ENCODE results near the gene CCSER1. TPM values are rescaled to one million over a fixed set of nuclear protein-coding genes. Genes with fewer than 3 reads are reported as not detected.

CCSER1 gene
- total and polyA plus RNA-seq, 2 of the 8 experiments (the other 6 are each of a cell fraction or from before 2014, with no cell fraction given), result 0.26 to 0.84 TPM

DNA sequence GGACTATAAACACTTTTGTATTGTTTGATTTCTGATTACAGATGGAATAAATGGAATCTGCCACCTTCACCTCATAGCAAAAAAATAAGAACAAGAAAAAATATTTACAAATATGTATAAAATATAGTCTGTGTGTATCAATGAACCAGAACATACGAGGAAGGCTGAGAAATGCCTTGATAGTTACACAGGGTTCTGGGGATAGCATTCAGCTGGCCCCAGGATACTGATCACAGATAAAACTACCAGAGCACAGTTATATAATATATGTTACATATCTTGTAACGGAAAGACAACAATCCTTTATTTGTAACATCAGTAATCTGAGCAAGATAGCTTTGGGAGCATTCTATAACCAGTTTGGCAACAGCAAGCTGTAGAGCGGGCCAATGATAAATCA lies 1101.5 kb downstream of the CCSER1 start (continued):
- TF ChIP-seq, protein P1, sequence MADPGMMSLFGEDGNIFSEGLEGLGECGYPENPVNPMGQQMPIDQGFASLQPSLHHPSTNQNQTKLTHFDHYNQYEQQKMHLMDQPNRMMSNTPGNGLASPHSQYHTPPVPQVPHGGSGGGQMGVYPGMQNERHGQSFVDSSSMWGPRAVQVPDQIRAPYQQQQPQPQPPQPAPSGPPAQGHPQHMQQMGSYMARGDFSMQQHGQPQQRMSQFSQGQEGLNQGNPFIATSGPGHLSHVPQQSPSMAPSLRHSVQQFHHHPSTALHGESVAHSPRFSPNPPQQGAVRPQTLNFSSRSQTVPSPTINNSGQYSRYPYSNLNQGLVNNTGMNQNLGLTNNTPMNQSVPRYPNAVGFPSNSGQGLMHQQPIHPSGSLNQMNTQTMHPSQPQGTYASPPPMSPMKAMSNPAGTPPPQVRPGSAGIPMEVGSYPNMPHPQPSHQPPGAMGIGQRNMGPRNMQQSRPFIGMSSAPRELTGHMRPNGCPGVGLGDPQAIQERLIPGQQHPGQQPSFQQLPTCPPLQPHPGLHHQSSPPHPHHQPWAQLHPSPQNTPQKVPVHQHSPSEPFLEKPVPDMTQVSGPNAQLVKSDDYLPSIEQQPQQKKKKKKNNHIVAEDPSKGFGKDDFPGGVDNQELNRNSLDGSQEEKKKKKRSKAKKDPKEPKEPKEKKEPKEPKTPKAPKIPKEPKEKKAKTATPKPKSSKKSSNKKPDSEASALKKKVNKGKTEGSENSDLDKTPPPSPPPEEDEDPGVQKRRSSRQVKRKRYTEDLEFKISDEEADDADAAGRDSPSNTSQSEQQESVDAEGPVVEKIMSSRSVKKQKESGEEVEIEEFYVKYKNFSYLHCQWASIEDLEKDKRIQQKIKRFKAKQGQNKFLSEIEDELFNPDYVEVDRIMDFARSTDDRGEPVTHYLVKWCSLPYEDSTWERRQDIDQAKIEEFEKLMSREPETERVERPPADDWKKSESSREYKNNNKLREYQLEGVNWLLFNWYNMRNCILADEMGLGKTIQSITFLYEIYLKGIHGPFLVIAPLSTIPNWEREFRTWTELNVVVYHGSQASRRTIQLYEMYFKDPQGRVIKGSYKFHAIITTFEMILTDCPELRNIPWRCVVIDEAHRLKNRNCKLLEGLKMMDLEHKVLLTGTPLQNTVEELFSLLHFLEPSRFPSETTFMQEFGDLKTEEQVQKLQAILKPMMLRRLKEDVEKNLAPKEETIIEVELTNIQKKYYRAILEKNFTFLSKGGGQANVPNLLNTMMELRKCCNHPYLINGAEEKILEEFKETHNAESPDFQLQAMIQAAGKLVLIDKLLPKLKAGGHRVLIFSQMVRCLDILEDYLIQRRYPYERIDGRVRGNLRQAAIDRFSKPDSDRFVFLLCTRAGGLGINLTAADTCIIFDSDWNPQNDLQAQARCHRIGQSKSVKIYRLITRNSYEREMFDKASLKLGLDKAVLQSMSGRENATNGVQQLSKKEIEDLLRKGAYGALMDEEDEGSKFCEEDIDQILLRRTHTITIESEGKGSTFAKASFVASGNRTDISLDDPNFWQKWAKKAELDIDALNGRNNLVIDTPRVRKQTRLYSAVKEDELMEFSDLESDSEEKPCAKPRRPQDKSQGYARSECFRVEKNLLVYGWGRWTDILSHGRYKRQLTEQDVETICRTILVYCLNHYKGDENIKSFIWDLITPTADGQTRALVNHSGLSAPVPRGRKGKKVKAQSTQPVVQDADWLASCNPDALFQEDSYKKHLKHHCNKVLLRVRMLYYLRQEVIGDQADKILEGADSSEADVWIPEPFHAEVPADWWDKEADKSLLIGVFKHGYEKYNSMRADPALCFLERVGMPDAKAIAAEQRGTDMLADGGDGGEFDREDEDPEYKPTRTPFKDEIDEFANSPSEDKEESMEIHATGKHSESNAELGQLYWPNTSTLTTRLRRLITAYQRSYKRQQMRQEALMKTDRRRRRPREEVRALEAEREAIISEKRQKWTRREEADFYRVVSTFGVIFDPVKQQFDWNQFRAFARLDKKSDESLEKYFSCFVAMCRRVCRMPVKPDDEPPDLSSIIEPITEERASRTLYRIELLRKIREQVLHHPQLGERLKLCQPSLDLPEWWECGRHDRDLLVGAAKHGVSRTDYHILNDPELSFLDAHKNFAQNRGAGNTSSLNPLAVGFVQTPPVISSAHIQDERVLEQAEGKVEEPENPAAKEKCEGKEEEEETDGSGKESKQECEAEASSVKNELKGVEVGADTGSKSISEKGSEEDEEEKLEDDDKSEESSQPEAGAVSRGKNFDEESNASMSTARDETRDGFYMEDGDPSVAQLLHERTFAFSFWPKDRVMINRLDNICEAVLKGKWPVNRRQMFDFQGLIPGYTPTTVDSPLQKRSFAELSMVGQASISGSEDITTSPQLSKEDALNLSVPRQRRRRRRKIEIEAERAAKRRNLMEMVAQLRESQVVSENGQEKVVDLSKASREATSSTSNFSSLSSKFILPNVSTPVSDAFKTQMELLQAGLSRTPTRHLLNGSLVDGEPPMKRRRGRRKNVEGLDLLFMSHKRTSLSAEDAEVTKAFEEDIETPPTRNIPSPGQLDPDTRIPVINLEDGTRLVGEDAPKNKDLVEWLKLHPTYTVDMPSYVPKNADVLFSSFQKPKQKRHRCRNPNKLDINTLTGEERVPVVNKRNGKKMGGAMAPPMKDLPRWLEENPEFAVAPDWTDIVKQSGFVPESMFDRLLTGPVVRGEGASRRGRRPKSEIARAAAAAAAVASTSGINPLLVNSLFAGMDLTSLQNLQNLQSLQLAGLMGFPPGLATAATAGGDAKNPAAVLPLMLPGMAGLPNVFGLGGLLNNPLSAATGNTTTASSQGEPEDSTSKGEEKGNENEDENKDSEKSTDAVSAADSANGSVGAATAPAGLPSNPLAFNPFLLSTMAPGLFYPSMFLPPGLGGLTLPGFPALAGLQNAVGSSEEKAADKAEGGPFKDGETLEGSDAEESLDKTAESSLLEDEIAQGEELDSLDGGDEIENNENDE (IDR thresholded peaks at IDR 0.05; ENCODE audit: insufficient replicate concordance, low read length), result no peak
- TF ChIP-seq RNF2 (IDR thresholded peaks at IDR 0.05; ENCODE audit: borderline replicate concordance, low read depth, low read length, missing control alignments, poor library complexity, severe bottlenecking) (no peak), SRF (IDR thresholded peaks at IDR 0.05; ENCODE audit: low read depth, low read length) (no peak), SUZ12 (IDR thresholded peaks at IDR 0.05; ENCODE audit: low read length) (no peak), SIRT6 (IDR thresholded peaks at IDR 0.05; ENCODE audit: low read length) (no peak), POLR2A (IDR thresholded peaks at IDR 0.05; ENCODE audit: control extremely low read depth in 1 of 2, low read depth in 2 of 2, low read length in 2 of 2) (no peak), CHD1 (IDR thresholded peaks at IDR 0.05; ENCODE audit: low read depth, low read length) (no peak), ZNF274 (IDR thresholded peaks at IDR 0.05; ENCODE audit: borderline replicate concordance, extremely low read depth, low read length) (no peak)
- TF ChIP-seq, protein P2, sequence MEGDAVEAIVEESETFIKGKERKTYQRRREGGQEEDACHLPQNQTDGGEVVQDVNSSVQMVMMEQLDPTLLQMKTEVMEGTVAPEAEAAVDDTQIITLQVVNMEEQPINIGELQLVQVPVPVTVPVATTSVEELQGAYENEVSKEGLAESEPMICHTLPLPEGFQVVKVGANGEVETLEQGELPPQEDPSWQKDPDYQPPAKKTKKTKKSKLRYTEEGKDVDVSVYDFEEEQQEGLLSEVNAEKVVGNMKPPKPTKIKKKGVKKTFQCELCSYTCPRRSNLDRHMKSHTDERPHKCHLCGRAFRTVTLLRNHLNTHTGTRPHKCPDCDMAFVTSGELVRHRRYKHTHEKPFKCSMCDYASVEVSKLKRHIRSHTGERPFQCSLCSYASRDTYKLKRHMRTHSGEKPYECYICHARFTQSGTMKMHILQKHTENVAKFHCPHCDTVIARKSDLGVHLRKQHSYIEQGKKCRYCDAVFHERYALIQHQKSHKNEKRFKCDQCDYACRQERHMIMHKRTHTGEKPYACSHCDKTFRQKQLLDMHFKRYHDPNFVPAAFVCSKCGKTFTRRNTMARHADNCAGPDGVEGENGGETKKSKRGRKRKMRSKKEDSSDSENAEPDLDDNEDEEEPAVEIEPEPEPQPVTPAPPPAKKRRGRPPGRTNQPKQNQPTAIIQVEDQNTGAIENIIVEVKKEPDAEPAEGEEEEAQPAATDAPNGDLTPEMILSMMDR (IDR thresholded peaks at IDR 0.05; ENCODE audit: control extremely low read depth in 1 of 3, insufficient read depth in 1 of 3, low read depth in 1 of 3, low read length in 3 of 3), result no peak
